ENCODE measurements around the gene MOB2. TPM values are rescaled to one million over a fixed set of nuclear protein-coding genes. Genes with fewer than 3 reads are reported as not detected.

The MOB2 gene
- total and polyA plus RNA-seq, 11 donors: 27.4 to 61.1 (median 44.7) TPM

DNA sequence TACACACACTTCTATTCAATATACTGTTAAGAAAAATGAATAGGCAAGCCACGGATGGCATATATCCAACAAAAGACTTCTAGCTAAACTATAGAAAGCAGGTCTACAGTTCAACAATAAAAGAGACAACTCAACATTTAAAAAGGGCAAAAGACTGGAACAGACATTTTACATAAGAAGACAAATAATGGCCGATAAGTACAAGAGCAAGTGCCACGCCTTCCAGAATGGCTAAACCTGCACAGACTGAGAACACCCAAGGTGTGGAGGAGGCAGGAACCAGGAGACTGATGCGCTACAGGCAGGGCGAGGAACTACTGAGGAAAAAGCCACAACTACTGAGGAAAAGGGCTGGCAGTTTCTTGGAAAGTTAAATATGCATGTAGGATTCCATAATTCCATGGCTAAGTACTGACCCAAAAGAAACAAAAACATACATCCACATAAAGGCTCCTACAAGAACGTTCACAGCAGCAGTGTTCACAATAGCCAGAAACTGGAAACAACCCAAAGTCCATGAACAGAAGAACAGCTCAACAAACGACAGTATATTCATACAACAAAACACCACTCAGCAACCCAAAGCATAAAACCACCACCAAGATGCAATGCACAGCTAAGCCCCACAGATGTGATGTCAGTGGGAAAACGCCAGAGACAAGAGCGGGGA lies 9.6 kb upstream of the MOB2 start:
- 77 to 87% (median 83%) methylated on average over 9 of the region's 9 CpGs for WGBS, 4 donors
- DNase-seq (no peak), ATAC-seq (no peak)
- intact Hi-C loops (cut with DNase I): no loop called here
- Histone ChIP-seq H3K36me3 (peaks cover 0 to 6% (median 0%) of the 10 kb centered on the region in 9 donors), H3K27ac (no peak overlapping the region), H3K9me3 (peaks cover 0 to 5% (median 0%) of the 10 kb centered on the region in 12 donors), H3K4me3 (no peak overlapping the region), H3K4me1 (peaks cover 0 to 47% (median 18%) of the 10 kb centered on the region in 12 donors), H3K27me3 (no peaks in the 10 kb centered on the region)
- TF ChIP-seq POLR2A (IDR thresholded peaks at IDR 0.05): no peak

DNA sequence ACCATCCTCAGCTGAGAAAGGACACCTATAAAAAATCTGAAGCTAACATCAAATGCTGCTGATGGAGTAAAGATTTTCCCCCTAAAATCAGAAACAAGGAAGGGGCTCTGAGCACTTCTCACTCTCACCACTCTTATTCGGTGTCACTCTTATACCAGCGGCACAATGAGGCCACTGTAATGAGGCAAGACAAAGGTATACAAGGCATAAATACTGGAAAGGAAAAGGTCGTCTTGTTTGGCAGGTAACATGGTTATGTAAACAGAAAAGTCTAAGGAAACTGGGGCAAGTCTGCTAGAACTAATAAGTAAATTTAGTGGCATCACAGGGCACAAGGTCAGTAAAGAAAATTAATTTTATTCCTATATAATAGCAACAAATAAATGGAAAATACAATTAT lies 8.1 kb upstream of the MOB2 start:
- H3K27me3 ChIP-seq: no peaks in the 10 kb centered on the region
- peaks cover 0 to under 1% (median 0%) of the 10 kb centered on the region in 9 donors for H3K36me3 ChIP-seq
- 91 to 96% (median 95%) methylated on average over 3 of the region's 3 CpGs for WGBS, 4 donors
- no peak overlapping the region for H3K27ac ChIP-seq
- no peak for TF ChIP-seq POLR2A (IDR thresholded peaks at IDR 0.05)
- TF ChIP-seq, protein P1, sequence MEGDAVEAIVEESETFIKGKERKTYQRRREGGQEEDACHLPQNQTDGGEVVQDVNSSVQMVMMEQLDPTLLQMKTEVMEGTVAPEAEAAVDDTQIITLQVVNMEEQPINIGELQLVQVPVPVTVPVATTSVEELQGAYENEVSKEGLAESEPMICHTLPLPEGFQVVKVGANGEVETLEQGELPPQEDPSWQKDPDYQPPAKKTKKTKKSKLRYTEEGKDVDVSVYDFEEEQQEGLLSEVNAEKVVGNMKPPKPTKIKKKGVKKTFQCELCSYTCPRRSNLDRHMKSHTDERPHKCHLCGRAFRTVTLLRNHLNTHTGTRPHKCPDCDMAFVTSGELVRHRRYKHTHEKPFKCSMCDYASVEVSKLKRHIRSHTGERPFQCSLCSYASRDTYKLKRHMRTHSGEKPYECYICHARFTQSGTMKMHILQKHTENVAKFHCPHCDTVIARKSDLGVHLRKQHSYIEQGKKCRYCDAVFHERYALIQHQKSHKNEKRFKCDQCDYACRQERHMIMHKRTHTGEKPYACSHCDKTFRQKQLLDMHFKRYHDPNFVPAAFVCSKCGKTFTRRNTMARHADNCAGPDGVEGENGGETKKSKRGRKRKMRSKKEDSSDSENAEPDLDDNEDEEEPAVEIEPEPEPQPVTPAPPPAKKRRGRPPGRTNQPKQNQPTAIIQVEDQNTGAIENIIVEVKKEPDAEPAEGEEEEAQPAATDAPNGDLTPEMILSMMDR (IDR thresholded peaks at IDR 0.05): no peak
- no peak overlapping the region for H3K4me3 ChIP-seq
- H3K4me1 ChIP-seq: peaks cover 0 to 44% (median 14%) of the 10 kb centered on the region in 12 donors
- peaks cover 0 to 5% (median 0%) of the 10 kb centered on the region in 12 donors for H3K9me3 ChIP-seq
- intact Hi-C loops (cut with DNase I): no loop called here
- ATAC-seq (no peak), DNase-seq (no peak)

DNA sequence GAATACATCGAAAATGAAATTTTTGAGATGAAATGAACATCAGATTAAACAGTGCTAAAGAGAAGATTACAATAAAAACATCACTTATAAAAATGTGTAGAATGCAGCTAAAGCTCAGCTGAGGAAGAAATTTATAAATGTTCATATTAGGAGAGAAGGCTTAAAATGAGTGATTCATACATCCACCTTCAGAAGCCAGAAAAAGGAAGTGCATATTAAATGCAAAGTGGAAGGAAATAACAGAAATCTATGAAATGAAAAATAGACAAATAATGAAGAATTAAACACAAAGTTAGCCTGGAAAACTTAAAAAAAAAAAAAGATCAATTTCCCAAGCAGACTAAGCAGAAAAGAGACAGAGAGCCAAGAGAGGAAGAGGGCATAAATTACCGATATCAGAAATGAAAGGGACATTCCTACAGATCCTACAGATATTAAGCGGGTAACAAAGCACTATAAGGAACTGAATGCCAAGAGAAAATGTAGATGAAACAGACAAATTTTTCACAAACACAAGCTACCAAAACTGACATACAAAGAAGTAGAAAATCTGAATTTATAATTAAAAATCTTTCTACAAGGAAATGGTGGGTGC lies 7.2 kb upstream of the MOB2 start:
- Histone ChIP-seq H3K27me3 (no peaks in the 10 kb centered on the region), H3K4me1 (peaks cover 0 to 47% (median 22%) of the 10 kb centered on the region in 12 donors), H3K9me3 (peaks cover 0 to 5% (median 0%) of the 10 kb centered on the region in 12 donors), H3K27ac (no peak overlapping the region), H3K4me3 (no peak overlapping the region), H3K36me3 (no peaks in the 10 kb centered on the region)
- DNase-seq: no peak
- ATAC-seq: no peak
- intact Hi-C loops (cut with DNase I): no loop called here
- TF ChIP-seq POLR2A (IDR thresholded peaks at IDR 0.05): no peak
- TF ChIP-seq, protein P1 (IDR thresholded peaks at IDR 0.05): no peak
- WGBS, 4 donors: 77 to 96% (median 95%) methylated on average over 3 of the region's 3 CpGs

DNA sequence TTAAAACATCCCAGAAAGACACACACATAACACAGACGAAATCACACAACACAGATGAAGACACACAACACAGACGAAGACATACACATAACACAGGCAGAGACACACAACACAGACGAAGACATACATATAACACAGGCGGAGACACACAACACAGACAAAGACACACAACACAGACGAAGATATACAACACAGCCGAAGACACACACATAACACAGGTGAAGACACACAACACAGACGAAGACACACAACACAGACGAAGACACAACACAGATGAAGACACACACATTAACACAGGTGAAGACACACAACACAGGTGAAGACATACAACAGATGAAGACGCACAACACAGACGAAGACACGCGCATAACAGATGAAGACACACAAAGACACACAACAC lies 4.8 kb upstream of the MOB2 start:
- TF ChIP-seq, protein P1 (IDR thresholded peaks at IDR 0.05): no peak
- TF ChIP-seq POLR2A (IDR thresholded peaks at IDR 0.05): no peak
- Histone ChIP-seq H3K36me3 (no peaks in the 10 kb centered on the region), H3K9me3 (peaks cover 0 to 5% (median 0%) of the 10 kb centered on the region in 12 donors), H3K27ac (no peak overlapping the region), H3K4me1 (peaks cover 8 to 49% (median 33%) of the 10 kb centered on the region in 12 donors), H3K4me3 (no peak overlapping the region), H3K27me3 (no peaks in the 10 kb centered on the region)
- DNase-seq (no peak), ATAC-seq (no peak)
- intact Hi-C loops (cut with DNase I): no loop called here
- WGBS, 4 donors: 89 to 98% (median 96%) methylated on average over 12 of the region's 12 CpGs
